ENCODE measurements around the gene SRPK1.

SRPK1 gene

GRCh38 chr6:35786810-35787209 is 134.1 kb downstream of the SRPK1 start:
- WGBS, 2 experiments = 93 to 94% methylated on average over 25 of the region's 25 CpGs
- H3K27ac ChIP-seq (ENCODE audit: insufficient read depth, low read depth, low read length, poor library complexity, severe bottlenecking) = no peak overlapping the region
- H3K27me3 ChIP-seq (ENCODE audit: control insufficient read depth, insufficient read depth, low read length, poor library complexity, severe bottlenecking) = no peaks in the 10 kb centered on the region
- H3K4me1 ChIP-seq (ENCODE audit: control insufficient read depth, insufficient read depth, low read length) = no peaks in the 10 kb centered on the region
- H3K9me3 ChIP-seq (ENCODE audit: control insufficient read depth, low read length) = no peaks in the 10 kb centered on the region
- no peak overlapping the region for H3K4me3 ChIP-seq (ENCODE audit: insufficient read depth, low read depth, low read length)
- no peaks in the 10 kb centered on the region for H3K36me3 ChIP-seq (ENCODE audit: control insufficient read depth, insufficient read depth, low read length)

- H3K27me3 ChIP-seq (ENCODE audit: control insufficient read depth, insufficient read depth, low read length, poor library complexity, severe bottlenecking) = no peaks in the 10 kb centered on the region
- no peak overlapping the region for H3K4me3 ChIP-seq (ENCODE audit: insufficient read depth, low read depth, low read length)
- WGBS, 2 experiments = 92 to 95% methylated on average over 2 of the region's 2 CpGs
- no peaks in the 10 kb centered on the region for H3K9me3 ChIP-seq (ENCODE audit: control insufficient read depth, low read length)
- no peak overlapping the region for H3K27ac ChIP-seq (ENCODE audit: insufficient read depth, low read depth, low read length, poor library complexity, severe bottlenecking)
- H3K36me3 ChIP-seq (ENCODE audit: control insufficient read depth, insufficient read depth, low read length) = no peaks in the 10 kb centered on the region
- H3K4me1 ChIP-seq (ENCODE audit: control insufficient read depth, insufficient read depth, low read length) = no peaks in the 10 kb centered on the region
Observed at GRCh38 chr6:35786272-35786671, 134.6 kb downstream of the SRPK1 start.

GRCh38 chr6:35784200-35784599 is 136.7 kb downstream of the SRPK1 start:
- H3K27ac ChIP-seq (ENCODE audit: insufficient read depth, low read depth, low read length, poor library complexity, severe bottlenecking) = no peak overlapping the region
- H3K4me3 ChIP-seq (ENCODE audit: insufficient read depth, low read depth, low read length) = no peak overlapping the region
- 88 to 96% methylated on average over 1 to 2 of the region's 2 CpGs for WGBS, 2 experiments
- H3K27me3 ChIP-seq (ENCODE audit: control insufficient read depth, insufficient read depth, low read length, poor library complexity, severe bottlenecking) = no peaks in the 10 kb centered on the region
- no peaks in the 10 kb centered on the region for H3K36me3 ChIP-seq (ENCODE audit: control insufficient read depth, insufficient read depth, low read length)
- no peaks in the 10 kb centered on the region for H3K4me1 ChIP-seq (ENCODE audit: control insufficient read depth, insufficient read depth, low read length)
- H3K9me3 ChIP-seq (ENCODE audit: control insufficient read depth, low read length) = no peaks in the 10 kb centered on the region
